HG03175 (cell line): ENCODE measurements around the gene IGLON5.
A peak's percentile ranks its signal among the peaks of the same experiment; 100 is the strongest.

Source experiments
- ATAC-seq: cut with Tn5 transposase; IDR thresholded peaks from one replicate; pipeline ENCODE4 v1.9.1; 2021; ENCODE audit warnings: mild to moderate bottlenecking, moderate library complexity; ENCODE audit not compliant: unreplicated experiment

IGLON5 gene

DNA sequence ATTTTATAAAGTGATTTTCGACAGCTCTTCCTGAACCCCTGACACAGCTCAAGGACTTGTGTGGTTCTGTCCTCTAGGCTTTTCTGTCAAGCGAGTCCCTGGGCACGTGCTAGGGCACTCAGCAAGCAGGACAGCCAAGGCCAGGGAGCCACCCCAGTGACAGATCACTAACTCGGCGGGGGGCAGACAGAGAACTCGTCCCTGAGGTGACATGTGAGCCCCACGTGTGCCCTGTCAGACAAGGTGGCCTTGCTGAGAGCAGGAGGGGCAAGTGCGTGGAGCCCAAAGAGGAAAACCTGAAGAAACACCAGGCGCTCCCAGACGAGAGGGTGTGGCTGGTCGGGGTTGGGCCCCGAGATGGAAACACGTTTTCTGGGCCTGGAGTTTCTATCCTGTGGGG is 49.8 kb downstream of the IGLON5 start:
- no peak for ATAC-seq

DNA sequence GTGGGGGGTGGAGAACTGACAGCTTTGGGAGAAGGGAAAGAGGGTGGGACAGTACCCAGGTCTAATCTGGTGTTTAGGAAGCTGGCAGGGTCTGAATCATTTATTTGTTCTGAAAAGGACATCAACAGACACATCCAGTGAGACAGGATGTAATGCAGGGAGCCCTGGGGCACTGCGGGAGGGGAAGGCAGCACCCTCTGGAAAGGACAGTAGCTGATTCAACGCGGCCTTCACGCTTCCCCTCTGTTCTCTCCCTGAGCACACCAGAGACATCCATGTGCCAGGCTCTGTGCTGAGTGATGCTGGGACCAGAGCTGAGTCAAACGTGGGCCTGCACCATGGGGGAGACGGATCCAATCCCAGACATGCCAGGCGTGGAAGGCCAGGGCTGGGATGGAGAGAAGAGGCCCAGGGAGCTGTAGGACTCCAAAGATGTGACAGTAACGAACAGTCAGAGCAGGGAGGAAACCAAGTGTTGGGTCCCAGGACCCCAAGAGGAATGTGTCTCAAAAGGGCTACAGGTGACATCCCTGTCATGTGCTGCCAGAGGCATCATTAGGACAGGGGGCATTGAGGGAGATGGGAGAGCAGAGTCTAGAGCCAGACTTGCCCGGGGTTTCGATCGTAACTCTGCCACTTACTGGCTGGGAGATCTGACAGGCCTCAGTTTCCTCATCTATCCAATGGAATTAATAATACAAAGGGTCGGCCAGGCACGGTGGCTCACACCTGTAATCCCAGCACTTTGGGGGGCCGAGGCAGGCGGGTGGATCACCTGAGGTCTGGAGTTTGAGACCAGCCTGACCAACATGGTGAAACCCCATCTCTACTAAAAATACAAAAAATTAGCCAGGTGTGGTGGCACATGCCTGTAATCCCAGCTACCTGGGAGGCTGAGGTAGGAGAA is 53.0 kb downstream of the IGLON5 start:
- ATAC-seq: no peak

DNA sequence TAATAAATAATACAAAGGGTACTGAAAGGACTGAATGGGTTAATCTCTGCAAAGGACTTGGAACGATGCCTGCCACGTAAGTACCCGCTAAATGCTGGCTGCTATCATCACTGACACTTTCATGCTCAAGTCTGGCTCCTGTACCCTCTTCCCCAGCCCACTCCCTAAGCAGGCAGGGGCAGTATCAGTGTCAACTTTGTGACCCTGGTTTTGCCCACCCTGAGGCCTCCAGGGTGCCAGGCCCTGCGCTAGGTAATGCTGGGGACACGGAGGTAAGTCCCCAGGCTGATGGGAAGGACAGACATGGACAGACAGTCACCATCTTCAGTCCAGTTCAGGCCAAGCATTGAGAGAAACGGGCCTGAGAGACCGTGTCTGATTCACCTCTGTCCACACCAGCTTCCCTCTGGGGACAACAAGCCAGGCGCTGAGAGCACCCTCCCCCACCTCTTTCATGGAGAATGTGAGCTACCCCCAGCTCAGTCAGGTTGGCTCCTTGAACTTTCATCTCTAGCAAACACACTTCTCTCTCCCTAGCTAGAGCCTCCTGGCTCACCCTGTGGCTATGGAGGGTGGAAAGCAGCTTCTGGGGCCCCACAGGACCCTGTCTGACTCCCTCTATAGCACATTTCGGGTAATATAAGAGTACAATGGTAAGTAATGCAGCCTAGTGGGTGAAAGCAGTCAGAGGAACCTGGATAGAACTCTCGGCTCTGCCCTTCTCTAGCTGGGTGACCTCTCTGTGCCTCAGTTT is 53.9 kb downstream of the IGLON5 start:
- no peak for ATAC-seq

DNA sequence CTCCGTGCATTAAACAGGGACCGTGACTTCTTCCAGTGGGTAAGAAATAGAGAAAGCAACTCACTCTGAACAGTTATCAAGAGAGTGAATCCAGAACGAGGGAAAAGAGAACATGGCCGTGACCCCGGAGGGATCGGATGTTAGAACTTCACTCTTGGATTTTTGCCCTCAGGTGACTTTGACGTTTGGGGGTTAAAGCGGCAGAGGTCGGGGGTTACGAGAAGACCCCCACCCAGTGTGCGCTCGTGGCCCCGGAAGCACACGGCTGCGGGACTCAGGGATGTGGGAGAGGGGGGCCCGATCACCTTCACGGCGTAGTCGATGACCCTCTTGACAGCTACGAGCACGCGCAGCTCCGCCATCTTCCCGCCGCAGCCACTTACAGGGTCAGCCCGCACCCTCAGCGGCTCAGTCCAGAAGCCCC is 54.5 kb downstream of the IGLON5 start, which contains the start of gene ETFB:
ETFB (minus strand) TSS at position 424 of the 424 bp plus-strand sequence; CDS start at position 362, 62 bp downstream.
- ATAC-seq: no peak

DNA sequence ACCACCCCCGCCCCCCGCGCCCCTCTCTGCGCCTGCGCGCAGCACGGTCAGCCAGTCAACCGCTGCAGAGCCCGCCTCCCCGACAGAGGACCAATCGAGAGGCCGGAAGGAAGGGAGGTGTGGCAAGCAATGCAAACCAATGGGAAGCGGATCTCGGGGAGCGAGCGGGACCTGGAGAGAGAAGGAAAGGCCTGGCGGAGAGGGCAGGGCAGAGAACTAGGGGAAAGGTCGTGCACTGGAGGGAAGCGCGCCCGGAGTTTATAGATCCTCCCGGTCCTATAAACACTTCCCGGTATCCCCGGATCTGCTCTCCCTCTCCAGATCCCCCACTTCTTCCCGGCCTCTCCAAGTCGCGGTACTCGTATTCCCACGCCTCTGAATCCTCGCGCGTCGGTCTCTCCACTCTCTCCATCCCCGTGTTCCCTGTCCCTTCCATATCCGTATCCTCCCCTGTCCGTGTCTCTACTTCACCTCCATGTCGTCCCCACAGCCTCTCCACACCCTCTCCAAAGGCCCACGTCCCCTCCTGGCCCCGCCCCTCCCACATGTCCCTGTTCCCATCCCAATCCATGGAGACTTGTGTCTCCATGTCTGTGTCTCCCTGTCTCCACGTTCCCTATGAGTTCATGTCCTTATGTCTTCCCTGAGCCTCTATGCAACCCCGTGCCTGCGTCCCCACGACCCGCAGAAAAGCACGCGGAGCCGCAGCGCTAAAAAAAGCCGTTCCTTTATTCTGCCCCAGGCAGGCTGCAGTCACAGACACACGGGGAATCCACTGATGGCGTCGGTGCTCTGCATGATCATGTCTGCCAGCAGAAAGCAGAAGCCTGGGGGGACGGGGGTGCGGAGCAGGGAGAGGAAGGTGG is 55.2 kb downstream of the IGLON5 start:
- ATAC-seq: peak; percentile 60

DNA sequence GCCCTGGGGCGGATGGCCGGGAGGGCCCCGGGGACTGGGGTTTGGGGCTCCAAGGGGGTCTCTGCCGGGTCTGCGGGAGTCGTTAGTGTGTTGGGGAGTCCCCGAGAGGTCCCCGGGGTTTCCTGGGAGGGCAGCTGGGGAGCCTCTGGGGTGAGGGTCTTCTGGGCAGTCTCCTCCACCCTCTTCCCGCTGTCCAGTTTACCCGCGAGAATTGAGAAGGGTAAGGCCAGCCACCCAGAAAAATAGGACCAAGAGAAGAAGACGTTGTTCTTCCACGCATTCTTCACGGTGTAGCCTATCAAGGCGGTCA is 55.8 kb downstream of the IGLON5 start:
- ATAC-seq: no peak

DNA sequence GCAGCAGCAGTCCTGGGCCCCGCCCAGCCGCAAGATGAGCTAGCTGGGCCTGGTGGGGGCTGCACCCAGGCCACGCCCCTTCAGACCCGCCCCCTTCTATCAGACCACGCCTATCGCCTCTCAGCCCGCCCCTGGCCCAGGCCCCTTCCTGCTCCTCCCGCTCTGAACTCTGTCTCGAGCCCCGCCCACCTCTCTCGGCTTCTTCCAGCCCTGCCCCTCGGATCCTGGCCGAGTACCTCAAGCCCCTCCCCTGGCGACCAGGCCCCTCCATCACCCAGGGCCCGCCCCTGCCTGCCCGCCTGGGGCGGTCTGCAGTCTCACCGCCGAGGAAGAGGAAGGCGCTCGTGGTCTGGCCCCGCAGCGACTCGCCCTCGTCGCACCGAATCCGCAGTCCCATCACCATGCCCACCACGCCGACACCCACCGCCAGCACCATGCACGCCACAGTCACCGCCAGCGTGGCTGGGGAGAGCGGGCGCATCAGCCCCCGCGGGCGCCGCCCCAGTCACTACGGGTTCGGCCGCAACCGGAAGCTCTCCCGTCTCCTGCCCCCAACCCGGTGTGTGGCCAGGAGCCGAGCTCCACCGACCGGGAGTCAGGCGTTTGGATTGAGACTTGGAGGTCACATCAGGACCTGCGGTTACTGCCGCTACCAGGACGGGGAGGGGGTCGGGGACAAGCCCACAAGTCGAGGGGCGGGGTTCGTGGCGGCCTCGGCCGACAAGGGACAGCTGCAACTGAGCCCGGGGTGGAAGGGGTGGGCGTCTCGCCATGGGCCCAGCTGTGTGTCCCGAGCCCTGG is 56.3 kb downstream of the IGLON5 start:
- ATAC-seq: peak; percentile 74

DNA sequence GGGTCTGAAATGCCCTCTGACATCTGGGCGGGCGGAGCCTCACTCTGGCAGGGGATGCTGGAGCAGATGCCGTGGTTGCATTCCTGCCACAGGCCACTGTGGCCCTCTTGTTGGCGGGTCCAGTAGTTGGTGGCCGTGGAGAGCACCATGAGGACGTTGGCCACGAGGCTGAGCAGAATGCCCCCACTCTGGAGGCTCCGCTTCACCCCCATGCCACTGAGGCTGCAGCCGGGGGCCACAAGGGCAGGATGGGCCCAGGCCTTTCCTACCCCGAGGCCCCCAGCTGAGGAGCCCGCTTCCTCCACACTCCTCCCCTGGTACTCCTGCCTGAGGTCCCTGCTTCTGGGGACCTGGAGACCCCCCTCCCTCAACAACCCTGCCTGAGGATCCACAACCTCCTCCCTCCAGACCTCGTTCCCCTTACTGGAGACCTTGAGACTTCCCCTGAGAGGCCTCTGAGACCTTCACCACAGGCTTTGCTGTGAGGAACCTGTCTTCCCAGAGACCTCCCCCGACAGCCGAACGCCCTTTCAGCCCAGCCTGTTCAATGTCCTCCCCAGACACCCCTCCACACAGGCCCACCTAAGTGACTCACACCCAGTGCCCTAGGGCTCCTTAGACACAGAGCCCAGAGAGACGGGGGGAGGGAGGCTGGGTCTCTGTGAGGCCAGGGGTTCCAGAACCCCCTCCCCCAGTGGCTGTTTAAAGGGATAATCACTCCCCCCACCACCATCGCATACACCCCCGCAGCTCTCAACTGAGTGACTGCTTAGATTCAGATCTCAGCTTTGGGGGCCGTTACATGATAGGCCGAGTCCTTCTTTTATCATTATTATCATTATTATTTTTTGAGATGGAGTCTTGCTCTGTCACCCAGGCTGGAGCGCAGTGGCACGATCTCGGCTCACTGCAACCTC is 57.2 kb downstream of the IGLON5 start, which contains the start of gene CLDND2:
CLDND2 (minus strand) TSS at position 638 of the 917 bp plus-strand sequence; CDS start at position 212, 426 bp downstream.
- ATAC-seq: no peak

DNA sequence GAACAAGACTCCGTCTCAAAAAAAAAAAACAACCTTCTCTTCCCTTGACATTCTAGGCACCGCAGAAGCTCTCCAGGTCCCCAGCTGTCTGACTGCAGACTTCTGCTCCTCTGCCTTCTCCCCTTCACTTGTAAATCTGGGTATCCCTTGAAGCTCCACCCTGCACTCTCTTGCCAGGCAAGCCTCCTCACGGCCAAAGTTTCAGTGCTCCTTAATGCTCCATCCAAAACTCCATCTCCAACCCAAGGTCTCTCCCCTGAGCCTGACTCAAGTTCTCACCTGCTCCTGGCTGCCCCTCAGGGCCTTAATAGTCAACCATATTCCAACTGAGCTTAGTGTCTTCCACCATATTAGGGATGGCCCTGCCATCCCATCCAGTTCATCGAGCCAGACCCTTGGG is 58.8 kb downstream of the IGLON5 start:
- ATAC-seq: no peak

DNA sequence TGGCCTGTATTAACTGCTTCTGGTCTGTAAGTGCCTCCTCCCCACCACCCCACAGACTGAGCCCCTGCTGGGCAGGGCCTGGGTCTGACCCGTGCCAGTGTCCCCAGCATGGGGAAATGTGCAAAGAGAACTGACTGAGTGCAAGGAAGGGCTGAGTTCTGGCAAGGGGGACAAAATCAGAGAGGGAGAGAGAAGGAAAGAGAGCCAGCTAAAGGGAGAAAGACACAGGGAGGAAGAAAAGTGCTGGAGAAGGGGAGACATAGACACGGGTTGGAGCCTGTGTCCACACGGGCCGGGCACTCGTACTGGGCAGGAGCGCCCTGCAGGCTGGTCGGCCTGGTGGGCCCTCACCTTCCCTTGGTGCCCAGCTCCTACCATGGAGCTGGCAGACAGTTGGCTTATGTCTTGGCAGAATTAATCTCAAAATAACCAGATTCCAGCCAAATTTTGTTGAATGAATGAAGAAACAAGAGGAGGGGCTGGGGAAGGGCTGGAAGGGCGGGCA is 59.8 kb downstream of the IGLON5 start:
- no peak for ATAC-seq

DNA sequence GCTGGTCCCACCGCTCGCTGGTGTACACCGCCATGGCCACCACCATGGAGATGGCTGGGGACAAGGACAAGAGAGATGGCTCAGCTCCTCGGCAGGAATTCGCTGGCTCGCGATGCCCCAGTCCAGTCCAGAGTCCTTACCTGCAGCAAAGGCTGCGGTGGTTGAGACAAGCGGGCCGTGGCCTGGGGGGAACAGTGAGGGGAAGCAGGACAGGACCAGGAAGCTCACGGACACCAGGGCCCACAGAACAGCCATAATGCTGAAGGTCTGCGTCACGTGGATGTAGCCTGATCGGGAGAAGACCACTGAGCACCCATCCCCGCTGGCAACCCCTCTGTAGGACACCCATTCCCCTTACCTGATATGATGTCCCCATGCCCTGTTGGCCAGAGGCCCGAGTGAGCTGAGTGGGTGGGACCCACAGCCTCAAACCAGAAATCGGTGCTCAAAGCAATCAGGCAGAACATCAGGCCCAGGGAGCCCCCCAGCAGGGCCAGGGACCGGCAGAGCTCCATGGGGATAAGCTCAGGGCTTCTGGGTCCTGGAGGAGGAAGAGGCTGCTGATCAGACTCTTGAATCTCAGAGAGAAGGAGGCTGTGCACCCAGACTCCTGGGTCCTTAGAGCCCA is 60.7 kb downstream of the IGLON5 start:
- ATAC-seq: no peak

DNA sequence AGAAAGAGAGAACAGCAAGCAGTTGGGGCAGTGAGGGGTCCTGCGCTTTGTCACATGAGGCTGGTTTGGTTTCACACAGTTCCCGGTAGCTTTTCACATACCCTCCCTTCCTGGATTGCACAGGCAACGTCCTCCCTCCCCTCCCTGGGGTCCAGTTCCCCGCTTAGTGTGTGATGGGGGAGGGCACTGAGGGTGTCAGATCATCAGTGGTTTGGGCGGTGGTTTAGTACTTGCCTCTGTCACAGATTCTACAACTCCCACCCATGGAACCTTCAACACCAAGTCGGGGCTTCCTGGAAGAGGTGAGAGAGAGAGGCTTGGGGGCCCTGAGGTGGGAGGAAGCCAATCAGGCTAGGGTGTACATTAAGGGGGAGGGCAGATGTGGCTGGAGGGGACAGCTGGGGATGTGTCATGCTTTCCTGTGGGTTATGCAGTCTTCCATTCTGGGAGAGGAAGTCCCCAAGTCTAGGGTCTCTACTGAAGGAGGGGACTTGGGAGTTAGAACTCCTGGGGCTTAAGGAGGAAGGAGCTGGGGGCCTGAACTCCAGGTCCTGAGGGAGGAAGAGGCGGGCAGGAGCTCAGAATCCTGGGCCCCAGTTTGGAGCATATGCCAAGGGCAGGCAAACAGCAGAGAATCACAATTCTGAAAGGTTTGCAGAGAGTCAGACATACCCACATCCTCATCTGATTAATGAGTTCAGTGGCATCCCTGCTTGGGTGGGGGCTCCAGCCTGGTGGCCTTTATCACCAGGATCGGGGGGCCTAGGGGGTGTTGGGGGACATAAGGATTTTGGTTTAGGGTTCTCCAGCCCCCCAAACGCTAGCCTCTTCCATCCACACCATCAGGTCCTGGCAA is 61.4 kb downstream of the IGLON5 start, which contains the start of gene NKG7:
NKG7 (minus strand) TSS at position 6 of the 856 bp plus-strand sequence. CDS start 119 bp downstream, outside the sequence.
- ATAC-seq: no peak

DNA sequence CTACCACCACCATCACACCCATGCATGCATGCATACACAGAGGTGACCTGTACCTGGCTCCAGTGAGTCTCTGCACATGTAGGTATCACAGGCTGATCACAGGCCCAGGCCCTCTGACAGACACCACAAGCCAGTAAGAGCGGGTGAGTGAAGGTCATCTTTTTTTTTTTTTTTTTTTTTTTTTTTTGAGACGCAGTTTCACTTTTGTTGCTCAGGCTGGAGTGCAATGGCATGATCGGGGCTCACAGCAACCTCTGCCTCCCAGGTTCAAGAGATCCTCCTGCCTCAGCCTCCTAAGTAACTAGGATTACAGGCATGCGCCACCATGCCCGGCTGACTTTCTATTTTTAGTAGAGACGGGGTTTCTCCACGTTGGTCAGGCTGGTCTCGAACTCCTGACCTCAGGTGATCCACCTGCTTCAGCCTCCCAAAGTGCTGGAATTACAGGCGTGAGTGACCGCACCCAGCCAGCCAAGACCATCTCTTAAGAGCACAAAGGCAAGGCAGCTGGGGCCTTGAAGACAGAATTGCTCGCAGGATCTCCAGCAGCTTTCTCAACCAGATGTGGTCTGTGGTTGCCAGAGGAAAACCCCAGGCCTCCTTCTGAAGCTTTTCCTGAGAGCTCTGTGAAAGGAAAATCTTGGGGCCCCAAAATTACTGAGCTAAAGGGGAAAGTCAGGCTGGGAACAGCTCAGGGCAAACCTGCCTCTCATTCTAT is 64.2 kb downstream of the IGLON5 start:
- ATAC-seq: no peak

DNA sequence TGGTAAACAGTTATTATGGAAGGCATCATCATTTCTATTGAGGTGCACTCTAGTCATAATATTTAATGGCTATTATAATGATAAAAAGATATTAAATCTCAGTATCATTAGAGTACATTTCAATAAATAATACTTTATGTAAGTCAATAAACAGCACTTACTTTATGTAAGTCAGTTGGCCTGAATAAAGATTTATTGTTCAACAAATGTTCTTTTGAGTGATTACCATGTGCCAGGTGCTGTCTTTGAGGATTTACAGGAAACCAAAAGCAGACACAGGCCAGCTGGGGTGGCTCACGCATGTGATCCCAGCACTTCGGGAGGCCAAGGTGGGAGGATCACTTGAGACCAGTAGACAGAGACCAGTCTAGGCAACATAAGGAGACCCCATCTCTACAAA is 66.0 kb downstream of the IGLON5 start:
- no peak for ATAC-seq

DNA sequence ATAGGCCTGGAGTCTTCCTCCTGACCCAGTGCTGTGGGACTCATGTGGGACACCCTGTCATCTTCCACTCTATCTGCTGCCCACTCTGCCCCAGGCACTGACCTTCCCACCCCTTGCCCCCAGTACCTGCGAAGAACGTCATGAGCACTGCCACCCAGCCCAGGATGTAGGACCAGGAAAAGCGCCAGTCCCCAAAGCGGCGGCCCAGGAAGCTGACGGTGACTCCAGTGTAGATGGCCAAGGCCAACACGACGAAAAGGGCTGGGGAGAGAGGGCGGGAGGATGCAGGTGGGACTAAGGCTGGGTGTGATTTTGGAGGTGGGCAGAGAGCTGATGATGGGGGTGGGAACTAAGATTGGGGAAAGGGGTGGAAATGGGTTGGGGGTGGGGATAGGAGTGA is 68.9 kb downstream of the IGLON5 start:
- ATAC-seq: no peak
